ENCODE results near the gene PNPLA6. TPM values are rescaled to one million over a fixed set of nuclear protein-coding genes. Genes with fewer than 3 reads are reported as not detected.

Gene PNPLA6
- total RNA-seq, 1 donor from 2014 or later: 116 TPM

- POLR2A ChIA-PET: interaction anchor here (0.6 to 0.8 kb wide), 2 partner anchors 13 to 16 kb away, joined by 3 to 5 read pairs; partner anchors contain the start of gene MCOLN1
These were observed 28.9 kb upstream of the PNPLA6 start for GRCh38 chr19:7506385-7507328.

DNA sequence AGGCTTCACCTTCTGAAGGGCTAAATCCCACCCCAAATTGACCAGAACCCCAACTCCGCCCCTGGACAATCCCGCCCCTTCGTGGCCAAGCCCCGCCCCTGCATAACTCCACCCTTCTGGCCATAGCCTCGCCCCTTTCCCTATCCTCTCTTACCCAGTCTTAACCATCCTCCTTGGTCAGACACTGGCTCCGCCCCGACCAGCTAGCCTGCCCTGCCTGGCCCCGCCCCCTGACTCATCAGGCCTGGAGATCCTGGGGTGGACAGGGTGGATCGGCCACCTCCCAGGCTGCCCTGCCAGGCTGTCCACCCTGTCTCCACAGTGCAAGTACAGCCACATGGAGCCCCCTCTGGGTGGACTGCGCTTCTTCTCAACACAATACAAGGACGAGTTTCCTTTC, 27.6 kb upstream of the PNPLA6 start:
- CTCF ChIA-PET: no interaction called here
- POLR2A ChIA-PET: no interaction called here
- DNase-seq (no peak), ATAC-seq (ENCODE audit: low read depth) (no peak)
- Mint-ChIP-seq H3K36me3 (ENCODE audit: low read depth) (no peaks in the 10 kb centered on the region), H3K27me3 (peaks cover 21% of the 10 kb centered on the region), H3K27ac (no peak overlapping the region), H3K9me3 (no peaks in the 10 kb centered on the region), H3K4me3 (no peak overlapping the region), H3K4me1 (peaks cover 14% of the 10 kb centered on the region)
- intact Hi-C loops (cut with micrococcal nuclease): loop anchor here (2.0 kb wide), 1 partner anchor 19 kb away; the partner anchor contains the start of gene PEX11G
- TF ChIP-seq, protein P1, sequence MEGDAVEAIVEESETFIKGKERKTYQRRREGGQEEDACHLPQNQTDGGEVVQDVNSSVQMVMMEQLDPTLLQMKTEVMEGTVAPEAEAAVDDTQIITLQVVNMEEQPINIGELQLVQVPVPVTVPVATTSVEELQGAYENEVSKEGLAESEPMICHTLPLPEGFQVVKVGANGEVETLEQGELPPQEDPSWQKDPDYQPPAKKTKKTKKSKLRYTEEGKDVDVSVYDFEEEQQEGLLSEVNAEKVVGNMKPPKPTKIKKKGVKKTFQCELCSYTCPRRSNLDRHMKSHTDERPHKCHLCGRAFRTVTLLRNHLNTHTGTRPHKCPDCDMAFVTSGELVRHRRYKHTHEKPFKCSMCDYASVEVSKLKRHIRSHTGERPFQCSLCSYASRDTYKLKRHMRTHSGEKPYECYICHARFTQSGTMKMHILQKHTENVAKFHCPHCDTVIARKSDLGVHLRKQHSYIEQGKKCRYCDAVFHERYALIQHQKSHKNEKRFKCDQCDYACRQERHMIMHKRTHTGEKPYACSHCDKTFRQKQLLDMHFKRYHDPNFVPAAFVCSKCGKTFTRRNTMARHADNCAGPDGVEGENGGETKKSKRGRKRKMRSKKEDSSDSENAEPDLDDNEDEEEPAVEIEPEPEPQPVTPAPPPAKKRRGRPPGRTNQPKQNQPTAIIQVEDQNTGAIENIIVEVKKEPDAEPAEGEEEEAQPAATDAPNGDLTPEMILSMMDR (IDR thresholded peaks at IDR 0.05): no peak

More at GRCh38 chr19:7506385-7507328, 28.9 kb upstream of the PNPLA6 start:
- H3K27me3 Mint-ChIP-seq: peaks cover 31% of the 10 kb centered on the region
- ATAC-seq (ENCODE audit: low read depth): peak; percentile 78
- no peaks in the 10 kb centered on the region for H3K9me3 Mint-ChIP-seq
- intact Hi-C loops (cut with micrococcal nuclease): loop anchor here (2.0 kb wide), 1 partner anchor 18 kb away; the partner anchor contains the start of gene PEX11G
- H3K4me3 Mint-ChIP-seq: no peak overlapping the region
- peaks cover 14% of the 10 kb centered on the region for H3K4me1 Mint-ChIP-seq
- TF ChIP-seq, protein P1 (IDR thresholded peaks at IDR 0.05): no peak
- DNase-seq: no peak
- no peak overlapping the region for H3K27ac Mint-ChIP-seq
- no peaks in the 10 kb centered on the region for H3K36me3 Mint-ChIP-seq (ENCODE audit: low read depth)
- CTCF ChIA-PET: no interaction called here

GRCh38 chr19:7509625-7510024, 25.9 kb upstream of the PNPLA6 start:
- H3K27me3 Mint-ChIP-seq: peaks cover 20% of the 10 kb centered on the region
- no peak for DNase-seq

DNA sequence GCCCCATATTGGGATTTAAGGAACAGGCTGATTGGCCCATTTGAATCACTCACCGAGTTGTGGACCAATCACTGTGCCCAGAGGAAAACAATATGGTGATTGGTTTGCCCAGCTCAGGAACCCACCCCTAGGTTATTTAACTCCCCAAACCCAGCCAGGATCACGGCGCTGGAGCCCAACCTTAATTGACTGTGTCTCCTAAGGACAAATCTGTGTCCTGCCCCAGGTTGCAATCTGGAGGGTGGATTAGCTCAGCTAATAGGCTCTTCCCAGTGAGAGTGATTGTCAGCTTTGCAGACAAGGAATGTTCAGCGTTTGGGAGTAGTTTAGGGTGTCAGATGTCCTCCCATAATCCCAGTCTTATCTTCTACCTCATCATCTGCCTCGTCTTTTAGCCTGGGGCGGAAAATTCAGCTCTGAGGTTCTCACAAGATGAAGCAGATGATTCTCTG, 23.1 kb upstream of the PNPLA6 start:
- ATAC-seq (ENCODE audit: low read depth): no peak
- TF ChIP-seq, protein P1 (IDR thresholded peaks at IDR 0.05): no peak
- POLR2A ChIA-PET: interaction anchor here (0.6 kb wide), 1 partner anchor 44 kb away, joined by 3 read pairs; no protein-coding TSS in a partner anchor
- Mint-ChIP-seq H3K4me3 (no peak overlapping the region), H3K9me3 (no peaks in the 10 kb centered on the region), H3K4me1 (peaks cover 10% of the 10 kb centered on the region), H3K36me3 (ENCODE audit: low read depth) (no peaks in the 10 kb centered on the region), H3K27ac (no peak overlapping the region), H3K27me3 (peaks cover 10% of the 10 kb centered on the region)
- no peak for DNase-seq
- intact Hi-C loops (cut with micrococcal nuclease): no loop called here
- CTCF ChIA-PET: no interaction called here

More at GRCh38 chr19:7509625-7510024, 25.9 kb upstream of the PNPLA6 start:
- Mint-ChIP-seq H3K9me3 (no peaks in the 10 kb centered on the region), H3K36me3 (ENCODE audit: low read depth) (no peaks in the 10 kb centered on the region), H3K4me1 (peaks cover 14% of the 10 kb centered on the region), H3K27ac (no peak overlapping the region), H3K4me3 (no peak overlapping the region)
- intact Hi-C loops (cut with micrococcal nuclease): no loop called here
- no peak for ATAC-seq (ENCODE audit: low read depth)
- ChIA-PET POLR2A (no interaction called here), CTCF (no interaction called here)
- TF ChIP-seq, protein P1 (IDR thresholded peaks at IDR 0.05): no peak
